Esophagus squamous epithelium (tissue), 5 donors: ENCODE measurements around the gene DYNC1I1. TPM values are rescaled to one million over a fixed set of nuclear protein-coding genes. Genes with fewer than 3 reads are reported as not detected.

ENCODE experiments used
- DNase-seq: peaks from one replicate; lab custom pipeline; 2025; lab: John Stamatoyannopoulos, UW
- H3K27ac ChIP-seq, 4 donors: fragments of 200-600 bp; sonication (generic); one replicate each; pipeline ENCODE4 v1.5.1; 2016 to 2019; ENCODE audit warnings: mild to moderate bottlenecking in 1 of 4
- H3K27me3 ChIP-seq, 4 donors: fragments of 200-600 bp; sonication (generic); 1 replicate in 3 of 4; 2 replicates in 1 of 4; pipeline versions ENCODE4 v1.5.1 to v1.6.0; 2017 to 2021; ENCODE audit warnings: antibody characterized with exemption in 1 of 4
- H3K36me3 ChIP-seq, 3 donors: fragments of 200-600 bp; sonication (generic); one replicate each; pipeline ENCODE4 v1.5.1; 2016 to 2019
- H3K4me1 ChIP-seq, 3 donors: fragments of 200-600 bp; sonication (generic); one replicate each; pipeline ENCODE4 v1.5.1; 2017 to 2019
- H3K4me3 ChIP-seq, 4 donors: fragments of 200-600 bp; sonication (generic); 1 replicate in 3 of 4; 2 replicates in 1 of 4; pipeline ENCODE4 v1.5.1; 2016 to 2019; ENCODE audit warnings: mild to moderate bottlenecking in 2 of 4, moderate library complexity in 1 of 4
- H3K9me3 ChIP-seq, 3 donors: fragments of 200-600 bp; sonication (generic); one replicate each; pipeline ENCODE4 v1.5.1; 2016 to 2019
- CTCF ChIP-seq, 6 experiments: fragments of 450-650 bp in 4 of 6; fragments of 200-600 bp in 2 of 6; sonication (generic) in 2 of 6; IDR thresholded peaks; one replicate each; pipeline ENCODE4 v1.5.1; 2016 to 2019; ENCODE audit warnings: antibody characterized with exemption in 6 of 6, mild to moderate bottlenecking in 4 of 6, moderate library complexity in 4 of 6
- POLR2A ChIP-seq, 4 donors: fragments of 450-650 bp; IDR thresholded peaks; one replicate each; pipeline ENCODE4 v1.6.1; 2017; ENCODE audit warnings: antibody characterized with exemption in 4 of 4, mild to moderate bottlenecking in 4 of 4, moderate library complexity in 3 of 4
- WGBS, 2 donors: methylation state at CpG; one replicate each; pipeline ENCODE4 v1.1.5; 2018; 5-methylcytosine and 5-hydroxymethylcytosine counted together
- intact Hi-C: fragments of 100-400 bp; cut with DNase I; formaldehyde crosslinking; loops from one replicate; pipeline ENCODE4 v1.15.0; 2022
- total RNA-seq, 4 donors: library from RNA; depleted of rRNA; stranded (reverse); fragments of >200 nt; gene quantifications; one replicate each; pipeline ENCODE4 v1.1.0, GENCODE V29; 2016
- donor health status: DM: yes; HTN: yes; CAD: no.

Gene DYNC1I1
- total RNA-seq, 4 donors from 2014 or later: 2.0 to 8.0 (median 2.4) TPM

- DNase-seq: no peak
- intact Hi-C loops: no loop called here
- TF ChIP-seq POLR2A (IDR thresholded peaks at IDR 0.05) (no peak), CTCF (IDR thresholded peaks at IDR 0.05) (no peak)
- no peaks in the 10 kb centered on the region for H3K36me3 ChIP-seq
- no peak overlapping the region for H3K4me3 ChIP-seq
- peaks cover 0 to 3% (median 0%) of the 10 kb centered on the region in 4 donors for H3K27me3 ChIP-seq
- no peaks in the 10 kb centered on the region for H3K4me1 ChIP-seq
- H3K9me3 ChIP-seq: no peaks in the 10 kb centered on the region
- no peak overlapping the region for H3K27ac ChIP-seq
- WGBS, 2 donors: 56% methylated on average over 2 of the region's 3 CpGs; no CpG with 5 or more reads in 1 of the 2 donors
Observed at GRCh38 chr7:95737828-95738505, 34.4 kb upstream of the DYNC1I1 start.

GRCh38 chr7:95749044-95749443 lies 23.3 kb upstream of the DYNC1I1 start:
- H3K4me1 ChIP-seq: no peaks in the 10 kb centered on the region

GRCh38 chr7:95749515-95749914 lies 22.8 kb upstream of the DYNC1I1 start:
- no peak for DNase-seq
- no peaks in the 10 kb centered on the region for H3K36me3 ChIP-seq
- H3K4me1 ChIP-seq: no peaks in the 10 kb centered on the region
- TF ChIP-seq CTCF (IDR thresholded peaks at IDR 0.05) (no peak), POLR2A (IDR thresholded peaks at IDR 0.05) (no peak)
- H3K27me3 ChIP-seq: no peaks in the 10 kb centered on the region
- no peak overlapping the region for H3K27ac ChIP-seq
- H3K4me3 ChIP-seq: no peak overlapping the region
- intact Hi-C loops: no loop called here
- H3K9me3 ChIP-seq: no peaks in the 10 kb centered on the region

More at GRCh38 chr7:95749044-95749443, 23.3 kb upstream of the DYNC1I1 start:
- no peak overlapping the region for H3K27ac ChIP-seq
- H3K36me3 ChIP-seq: no peaks in the 10 kb centered on the region
- intact Hi-C loops: no loop called here
- no peak overlapping the region for H3K4me3 ChIP-seq
- H3K9me3 ChIP-seq: no peaks in the 10 kb centered on the region
- no peak for DNase-seq
- TF ChIP-seq POLR2A (IDR thresholded peaks at IDR 0.05): no peak
- no peak for TF ChIP-seq CTCF (IDR thresholded peaks at IDR 0.05)
- WGBS, 2 donors: 21 to 33% methylated on average over 3 of the region's 3 CpGs
- no peaks in the 10 kb centered on the region for H3K27me3 ChIP-seq

GRCh38 chr7:95753440-95753839 lies 18.9 kb upstream of the DYNC1I1 start:
- H3K27me3 ChIP-seq: peaks cover 0 to 5% (median 0%) of the 10 kb centered on the region in 4 donors
- no peak for DNase-seq
- no peak for TF ChIP-seq POLR2A (IDR thresholded peaks at IDR 0.05)
- TF ChIP-seq CTCF (IDR thresholded peaks at IDR 0.05): no peak
- intact Hi-C loops: no loop called here
- H3K4me1 ChIP-seq: no peaks in the 10 kb centered on the region
- H3K4me3 ChIP-seq: no peak overlapping the region
- H3K27ac ChIP-seq: no peak overlapping the region
- no peaks in the 10 kb centered on the region for H3K9me3 ChIP-seq
- no peaks in the 10 kb centered on the region for H3K36me3 ChIP-seq

GRCh38 chr7:95755277-95755934 lies 16.9 kb upstream of the DYNC1I1 start:
- WGBS, 2 donors: 73 to 82% methylated on average over 5 to 6 of the region's 6 CpGs
- DNase-seq: no peak
- no peaks in the 10 kb centered on the region for H3K36me3 ChIP-seq
- H3K27me3 ChIP-seq: peaks cover 0 to 6% (median 0%) of the 10 kb centered on the region in 4 donors
- H3K4me3 ChIP-seq: no peak overlapping the region
- H3K4me1 ChIP-seq: no peaks in the 10 kb centered on the region
- no peak for TF ChIP-seq POLR2A (IDR thresholded peaks at IDR 0.05)
- TF ChIP-seq CTCF (IDR thresholded peaks at IDR 0.05): no peak
- intact Hi-C loops: no loop called here
- H3K27ac ChIP-seq: no peak overlapping the region
- H3K9me3 ChIP-seq: no peaks in the 10 kb centered on the region
